GM18861 (cell line): ENCODE results near the gene GAA.

Experiments used
- ATAC-seq: cut with Tn5 transposase; IDR thresholded peaks from one replicate; pipeline ENCODE4 v1.9.1; 2021; ENCODE audit not compliant: unreplicated experiment

The GAA gene

GRCh38 chr17:80116921-80117380 lies 15.6 kb downstream of the GAA start:
- ATAC-seq = no peak

GRCh38 chr17:80117491-80118401 lies 16.4 kb downstream of the GAA start:
- no peak for ATAC-seq

GRCh38 chr17:80118601-80119270 lies 17.4 kb downstream of the GAA start:
- no peak for ATAC-seq

GRCh38 chr17:80119271-80119791 lies 17.9 kb downstream of the GAA start:
- no peak for ATAC-seq

GRCh38 chr17:80119839-80120238 lies 18.5 kb downstream of the GAA start:
- ATAC-seq = no peak

- no peak for ATAC-seq
These were observed 20.7 kb downstream of the GAA start for GRCh38 chr17:80122026-80122575.

- ATAC-seq = no peak
These were observed 21.6 kb downstream of the GAA start for GRCh38 chr17:80122926-80123505.

GRCh38 chr17:80123791-80124190 lies 22.4 kb downstream of the GAA start:
- ATAC-seq = no peak

- ATAC-seq = no peak
These were observed 23.1 kb downstream of the GAA start for GRCh38 chr17:80124351-80124981.

- ATAC-seq = no peak
These were observed 24.5 kb downstream of the GAA start for GRCh38 chr17:80125656-80126448.

- no peak for ATAC-seq
These were observed 25.0 kb downstream of the GAA start for GRCh38 chr17:80126449-80126715.

- ATAC-seq = no peak
These were observed 27.7 kb downstream of the GAA start for GRCh38 chr17:80129006-80129565.

GRCh38 chr17:80130992-80131391 lies 29.6 kb downstream of the GAA start:
- no peak for ATAC-seq

- no peak for ATAC-seq
These were observed 31.7 kb downstream of the GAA start for GRCh38 chr17:80132906-80133625.

GRCh38 chr17:80133626-80133970 lies 32.2 kb downstream of the GAA start:
- no peak for ATAC-seq

GRCh38 chr17:80137131-80137530 lies 35.8 kb downstream of the GAA start:
- no peak for ATAC-seq

GRCh38 chr17:80138856-80139426 lies 37.6 kb downstream of the GAA start:
- ATAC-seq = no peak

GRCh38 chr17:80141463-80142165 lies 40.2 kb downstream of the GAA start:
- no peak for ATAC-seq
